Renal cortical epithelial cell (primary cell): ENCODE data around the gene HRCT1. TPM values are rescaled to one million over a fixed set of nuclear protein-coding genes. Genes with fewer than 3 reads are reported as not detected.
"Not testable (repeated sequence)": the region's sequence is repeated elsewhere in the genome, so short reads cannot be mapped to it uniquely, and the experiment has no call there.

Experiments used
- DNase-seq: peaks from one replicate; pipeline ENCODE4 v3.0.0-alpha.2; 2011; ENCODE audit warnings: low read depth
- total RNA-seq: library from RNA; depleted of rRNA; stranded (reverse); fragments of >200 nt; gene quantifications from 2 replicates; pipeline ENCODE4 v1.2.3, GENCODE V29; 2014

HRCT1 gene
- total RNA-seq: 0.45 TPM in 1 of 2 replicates, not detected in the other

DNA sequence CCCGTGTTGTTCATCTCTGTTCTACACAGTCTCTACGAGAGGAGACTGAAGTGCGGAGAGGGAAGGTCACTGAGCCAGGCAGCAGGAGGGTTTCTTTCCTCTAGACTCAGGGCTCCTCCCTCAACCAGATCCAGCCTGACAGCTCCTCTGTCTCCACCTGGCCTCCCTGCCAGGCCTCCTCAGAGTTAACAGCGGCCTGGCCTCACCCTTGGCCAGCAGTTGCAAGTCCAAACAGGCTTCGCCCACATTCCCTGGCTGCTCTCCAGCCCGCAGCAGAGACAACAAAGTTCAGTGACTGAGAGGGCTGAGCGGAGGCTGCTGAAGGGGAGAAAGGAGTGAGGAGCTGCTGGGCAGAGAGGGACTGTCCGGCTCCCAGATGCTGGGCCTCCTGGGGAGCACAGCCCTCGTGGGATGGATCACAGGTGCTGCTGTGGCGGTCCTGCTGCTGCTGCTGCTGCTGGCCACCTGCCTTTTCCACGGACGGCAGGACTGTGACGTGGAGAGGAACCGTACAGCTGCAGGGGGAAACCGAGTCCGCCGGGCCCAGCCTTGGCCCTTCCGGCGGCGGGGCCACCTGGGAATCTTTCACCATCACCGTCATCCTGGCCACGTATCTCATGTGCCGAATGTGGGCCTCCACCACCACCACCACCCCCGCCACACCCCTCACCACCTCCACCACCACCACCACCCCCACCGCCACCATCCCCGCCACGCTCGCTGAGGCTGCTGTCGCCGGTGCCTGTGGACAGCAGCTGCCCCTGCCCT, at the start of gene HRCT1:
Gene HRCT1 (plus strand): TSS at position 291 of the 768 bp plus-strand sequence. CDS start 86 bp downstream, at position 377.
- peak; percentile 91 for DNase-seq

DNA sequence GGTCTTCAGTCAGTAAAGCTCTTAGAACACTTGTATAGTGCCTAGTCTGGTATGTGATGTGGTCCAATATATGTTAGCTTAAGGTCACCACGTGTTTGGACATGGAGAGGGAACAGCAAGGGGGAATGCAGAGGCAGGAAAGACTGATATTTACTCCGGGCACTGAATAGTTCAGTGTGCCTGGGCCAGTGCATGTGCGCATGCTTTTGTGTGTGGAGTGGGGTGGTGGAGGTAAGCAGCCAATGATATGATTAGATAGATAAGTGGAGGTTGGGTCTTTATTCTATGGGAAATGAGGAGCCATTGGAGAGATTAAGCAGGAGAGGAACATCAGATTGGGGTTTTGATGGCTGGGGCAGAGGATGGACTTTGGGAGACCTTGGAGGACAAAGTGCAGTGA, 49.8 kb upstream of the HRCT1 start:
- DNase-seq: no peak

DNA sequence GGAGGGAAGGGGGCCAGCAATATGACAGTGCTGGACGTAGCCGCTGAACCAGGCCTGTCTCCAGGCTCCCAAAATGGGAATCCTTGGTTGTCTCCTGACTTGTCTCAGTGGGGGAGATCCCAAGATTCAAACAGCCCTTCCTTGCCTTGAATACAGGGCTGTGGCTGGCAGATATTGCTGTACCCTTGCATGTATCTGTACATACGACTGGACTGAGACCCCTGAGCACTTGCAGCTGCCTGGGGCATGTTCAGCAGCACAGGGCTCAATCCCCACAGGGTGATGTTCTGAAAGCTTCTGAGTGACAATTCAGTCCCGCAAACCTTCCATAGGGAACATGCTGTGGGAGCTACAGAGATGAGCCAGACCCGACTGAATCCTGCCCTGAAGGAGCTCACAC, 49.1 kb upstream of the HRCT1 start:
- DNase-seq: no peak

DNA sequence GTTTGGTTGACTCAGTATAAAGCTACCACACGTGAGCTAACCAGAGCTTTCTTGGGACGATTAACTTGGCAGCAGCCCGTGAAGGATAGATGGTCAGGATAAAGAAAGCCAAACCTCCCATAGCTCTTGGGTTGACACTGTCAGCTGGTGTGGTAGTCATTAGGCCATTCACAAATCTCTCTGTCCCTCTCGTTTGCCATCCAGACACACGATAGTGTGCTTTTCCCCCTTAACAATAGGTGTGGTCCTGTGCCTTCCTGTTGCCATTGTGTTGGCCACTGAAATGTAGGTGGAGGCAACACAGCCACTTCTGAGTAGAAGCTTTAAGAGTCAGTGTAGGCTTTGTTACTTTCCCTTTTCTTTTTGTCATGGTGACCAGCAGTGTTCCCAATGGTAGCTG, 47.5 kb upstream of the HRCT1 start:
- DNase-seq: no peak

DNA sequence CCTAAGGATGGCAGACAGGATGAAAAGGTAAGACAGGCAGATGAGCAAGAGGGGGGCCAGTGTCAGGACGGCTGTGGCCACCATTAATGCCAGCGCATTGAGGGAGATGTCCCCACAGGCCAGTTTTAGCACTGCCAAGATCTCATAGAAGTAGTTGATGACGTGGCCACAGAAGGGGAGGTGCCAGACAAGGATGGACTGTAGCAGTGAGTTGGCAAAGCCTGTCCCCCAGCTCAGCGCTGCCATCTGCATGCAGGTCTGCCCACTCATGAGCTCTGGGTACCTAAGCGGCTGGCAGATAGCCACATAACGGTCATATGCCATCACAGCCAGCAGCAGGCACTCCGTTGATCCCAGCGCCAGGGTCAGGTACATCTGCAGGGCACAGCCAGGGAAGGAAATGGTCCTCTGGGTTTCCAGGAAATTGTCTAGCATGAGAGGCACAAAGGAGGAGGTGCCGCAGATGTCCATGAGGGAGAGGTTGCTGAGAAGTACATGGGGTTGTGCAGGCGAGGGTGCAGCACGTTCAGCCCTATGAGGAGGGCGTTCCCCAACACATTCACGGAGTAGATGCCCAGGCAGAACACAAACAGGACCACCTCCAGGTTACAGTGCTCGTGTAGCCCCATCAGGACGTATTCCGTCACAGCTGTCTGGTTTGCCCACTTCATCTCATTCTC, 46.6 kb upstream of the HRCT1 start:
- no peak for DNase-seq

DNA sequence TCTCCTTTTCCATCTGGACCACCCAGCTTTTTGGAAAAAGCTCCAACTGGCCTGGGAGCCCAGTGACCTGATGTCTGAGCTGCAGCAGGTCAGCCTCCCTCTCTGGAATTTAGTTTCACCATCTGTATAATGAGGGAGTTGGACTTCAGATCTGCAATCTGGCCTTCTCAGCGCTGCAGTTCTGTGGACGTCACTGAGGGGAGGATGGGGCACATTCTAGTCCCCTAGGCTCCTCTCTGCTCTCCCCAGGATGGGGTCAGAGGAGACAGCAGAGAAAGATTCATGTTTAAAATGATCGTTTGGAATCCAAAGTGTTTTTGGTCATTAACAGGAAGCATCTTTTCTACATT, 46.0 kb upstream of the HRCT1 start:
- no peak for DNase-seq

DNA sequence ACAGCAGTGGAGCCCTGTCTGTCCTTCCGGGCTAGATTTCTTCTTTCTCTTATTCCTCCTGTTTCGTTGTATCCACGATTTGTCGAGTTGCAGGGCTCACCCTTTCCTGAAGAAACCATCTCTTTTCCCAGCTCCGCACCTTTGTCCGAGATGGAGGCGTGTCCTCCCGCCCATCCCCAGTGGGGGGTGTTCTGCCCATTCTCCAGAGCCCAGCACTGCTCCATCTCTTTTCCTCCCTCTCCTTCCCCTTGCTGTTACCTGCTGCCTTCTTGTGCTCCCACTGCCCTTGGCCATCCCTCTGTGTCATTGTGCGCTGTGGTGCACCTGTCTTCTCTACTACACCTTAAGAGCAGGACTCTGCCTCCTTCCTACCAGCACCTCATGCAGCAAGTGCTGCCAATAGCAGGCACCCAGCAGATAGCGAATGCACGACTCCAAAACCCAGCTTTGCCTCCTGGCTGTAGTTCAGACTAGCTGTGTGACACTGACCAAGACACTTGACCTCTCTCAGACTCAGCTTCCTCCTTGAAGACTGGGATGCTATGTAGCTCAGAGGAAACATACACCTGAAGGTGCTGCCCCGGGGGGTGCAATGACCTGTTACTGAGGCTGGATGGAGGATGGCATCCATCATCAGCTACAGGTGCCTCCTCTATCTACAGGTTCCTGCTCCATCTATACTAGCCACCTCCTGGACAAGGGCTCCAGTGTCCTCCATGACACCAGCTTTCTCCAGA, 44.7 kb upstream of the HRCT1 start:
- DNase-seq: no peak

DNA sequence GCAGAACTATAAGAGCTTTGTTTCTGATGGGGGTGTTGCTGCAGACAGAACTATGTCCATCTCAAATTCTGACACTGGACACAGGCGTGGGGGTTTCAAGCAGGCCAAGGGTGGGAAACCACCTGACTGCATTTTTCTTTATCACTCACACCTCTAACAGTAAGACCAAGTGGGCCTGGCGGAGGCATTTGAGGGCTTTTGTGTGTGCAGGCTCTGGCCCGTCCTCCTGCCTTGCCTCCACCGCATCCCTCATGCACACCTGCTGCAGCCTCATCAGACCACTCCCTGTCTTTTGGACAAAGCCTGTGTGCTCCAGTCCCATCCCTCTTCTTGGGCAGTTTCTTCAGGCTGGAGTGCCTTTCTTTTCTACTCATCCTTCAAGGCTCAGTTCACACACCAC, 43.7 kb upstream of the HRCT1 start:
- DNase-seq: no peak

DNA sequence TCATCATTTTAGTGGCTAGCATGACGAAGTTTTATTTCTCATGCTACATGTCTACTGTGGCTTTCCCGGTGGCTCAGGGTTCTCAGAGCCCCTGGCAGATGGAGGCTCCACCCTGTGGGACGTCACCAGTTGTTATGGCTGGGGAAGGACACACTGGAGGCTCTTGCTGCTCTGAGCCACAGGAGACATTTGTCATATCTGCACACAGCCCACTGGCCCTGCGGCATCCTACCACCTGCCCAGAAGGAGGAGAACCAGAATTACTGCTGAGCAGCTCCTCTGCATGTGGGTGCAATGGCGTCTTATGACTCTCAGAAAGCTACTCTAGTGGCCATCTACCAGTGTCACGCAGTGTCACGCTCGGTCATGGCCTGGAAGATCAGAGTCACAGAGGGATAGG, 42.4 kb upstream of the HRCT1 start:
- DNase-seq: no peak

DNA sequence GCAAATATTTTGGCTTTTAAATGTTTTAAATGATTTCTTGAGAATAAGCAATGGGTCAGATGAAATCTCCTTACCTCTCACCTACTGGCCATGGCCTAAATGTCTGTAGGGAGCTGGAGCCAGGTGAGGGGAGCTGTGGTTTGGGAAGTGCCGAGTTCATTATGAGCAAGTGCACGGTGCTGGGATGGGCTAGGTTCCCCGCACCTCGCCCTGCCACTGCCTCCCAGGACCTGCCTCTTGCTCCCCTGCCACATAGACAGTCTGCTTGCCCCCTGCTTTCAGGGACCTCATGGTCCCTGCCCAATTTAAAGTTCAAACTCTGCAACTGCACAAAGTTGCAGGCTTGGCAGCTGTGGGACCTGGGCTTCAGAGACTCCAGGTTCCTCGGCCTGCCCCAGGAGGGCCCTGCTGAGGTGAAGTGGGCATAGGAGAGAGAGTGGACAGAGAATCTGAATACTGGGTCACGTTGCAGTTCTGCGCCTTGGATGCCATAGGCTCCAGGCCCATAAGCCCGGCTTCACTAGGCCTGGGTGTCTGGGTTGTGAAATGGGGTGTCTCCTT, 41.2 kb upstream of the HRCT1 start:
- DNase-seq: no peak

DNA sequence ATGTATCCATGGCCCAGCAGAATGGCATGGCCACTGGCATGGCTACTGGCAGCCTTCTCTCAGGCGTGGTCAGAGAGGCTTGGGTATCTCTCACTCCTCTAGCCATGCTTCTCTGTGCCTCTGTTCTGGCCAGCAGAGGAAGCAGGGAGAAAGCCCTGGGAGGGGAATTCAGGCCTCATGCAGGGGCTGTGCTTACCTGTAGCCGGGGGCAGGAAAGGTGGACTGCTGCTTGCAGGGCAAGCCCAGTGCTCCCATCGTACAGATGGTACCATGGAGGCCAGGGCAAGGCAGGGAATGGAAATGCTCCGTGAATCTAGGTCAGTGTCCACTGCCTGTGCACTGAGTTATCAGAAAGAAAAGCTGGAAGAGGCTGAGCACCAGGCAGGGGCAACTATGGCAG, 38.5 kb upstream of the HRCT1 start:
- no peak for DNase-seq

DNA sequence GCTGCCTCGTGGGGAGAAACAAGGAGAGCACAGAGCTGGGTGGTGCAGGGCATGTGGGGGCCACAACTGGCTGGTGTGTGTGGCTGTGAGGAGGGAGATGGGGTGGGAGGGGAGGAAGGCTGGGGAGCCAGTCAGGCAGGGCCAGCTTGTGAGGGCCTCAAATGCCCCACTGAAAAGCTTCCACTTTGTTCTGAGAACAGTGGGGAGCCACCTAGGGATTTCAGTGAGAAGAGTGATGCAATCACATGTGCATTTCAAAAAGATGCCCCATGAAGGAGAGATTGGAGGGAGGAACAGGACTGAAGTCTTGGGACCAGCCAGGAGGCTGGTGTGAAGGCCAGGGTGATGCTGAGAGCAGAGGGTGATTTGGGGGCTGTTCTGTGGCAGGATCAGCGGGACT, 37.1 kb upstream of the HRCT1 start:
- DNase-seq: no peak

DNA sequence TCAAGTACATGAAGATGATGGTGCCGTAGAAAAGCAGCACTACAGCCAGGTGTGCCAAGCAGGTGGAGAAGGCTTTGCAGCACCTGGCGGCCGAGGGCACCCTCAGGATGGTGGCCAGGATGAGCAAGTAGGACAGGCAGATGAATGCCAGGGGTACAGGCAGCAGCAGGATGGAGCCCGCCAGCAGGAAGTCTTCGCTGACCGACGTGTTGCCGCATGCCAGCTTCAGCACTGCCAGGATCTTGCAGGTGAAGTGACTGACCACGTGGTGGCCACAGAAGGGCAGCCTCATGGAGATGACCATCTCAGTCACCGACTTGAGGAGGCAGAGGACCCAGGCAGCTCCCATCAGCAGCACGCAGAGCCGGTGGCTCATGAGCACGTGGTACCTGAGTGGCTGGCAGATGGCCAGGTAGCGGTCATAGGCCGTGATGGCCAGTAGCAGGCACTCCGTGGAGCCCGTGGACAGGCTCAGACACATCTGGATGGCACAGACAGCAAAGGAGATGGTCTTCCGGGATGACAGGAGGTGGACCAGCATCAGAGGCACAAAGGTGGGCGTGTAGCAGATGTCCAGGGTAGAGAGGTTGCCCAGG, 36.3 kb upstream of the HRCT1 start:
- no peak for DNase-seq

DNA sequence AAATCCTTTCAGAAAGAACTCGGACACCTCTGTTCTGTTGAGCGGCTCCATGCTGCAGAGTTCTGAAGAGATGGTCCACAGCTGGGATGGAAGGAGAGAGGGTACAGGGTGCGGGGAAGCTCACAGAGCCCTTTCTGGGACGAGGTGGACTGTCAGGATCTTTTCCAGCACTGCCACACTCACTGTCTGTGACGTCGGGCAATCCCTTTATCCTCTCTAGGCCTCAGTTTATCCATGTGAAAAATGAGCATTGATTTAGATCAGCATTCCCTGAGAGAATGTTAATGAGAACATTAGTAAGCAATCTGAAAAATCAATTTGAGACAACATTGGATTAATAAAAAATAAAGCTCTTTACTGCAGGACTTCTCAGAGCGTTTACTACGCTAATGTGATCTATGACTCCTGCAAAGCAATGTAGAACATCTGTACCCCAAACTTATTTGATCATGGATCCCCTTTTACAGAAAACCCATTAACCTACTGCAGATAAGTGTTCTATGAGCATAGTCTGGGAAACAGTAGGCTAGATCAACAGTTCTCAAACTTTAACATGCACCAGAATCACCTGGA, 35.6 kb upstream of the HRCT1 start, which contains the start of gene OR13J1:
Gene OR13J1 (minus strand): TSS at position 51 of the 573 bp plus-strand sequence. CDS start 0 bp downstream, at position 51.
- DNase-seq: no peak

DNA sequence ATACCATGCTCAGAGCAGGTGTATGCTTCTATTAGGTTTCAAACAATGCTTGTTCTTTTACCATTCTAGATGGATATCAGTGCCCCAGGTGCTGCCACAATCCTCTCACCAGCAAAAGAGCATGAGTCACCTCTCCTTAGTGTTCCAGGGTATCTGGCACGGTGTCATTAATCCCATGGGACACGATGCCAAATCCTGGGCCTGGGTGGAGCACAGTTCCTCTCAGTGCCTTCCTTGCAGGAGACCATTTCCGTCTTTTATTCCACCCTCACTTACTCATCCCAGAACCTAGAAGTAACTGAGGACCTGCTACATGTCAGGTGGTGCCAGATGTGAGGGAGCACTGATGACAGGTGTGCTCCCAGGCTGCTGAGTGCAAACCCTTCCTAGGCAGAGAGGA, 34.5 kb upstream of the HRCT1 start:
- peak; percentile 10 for DNase-seq

DNA sequence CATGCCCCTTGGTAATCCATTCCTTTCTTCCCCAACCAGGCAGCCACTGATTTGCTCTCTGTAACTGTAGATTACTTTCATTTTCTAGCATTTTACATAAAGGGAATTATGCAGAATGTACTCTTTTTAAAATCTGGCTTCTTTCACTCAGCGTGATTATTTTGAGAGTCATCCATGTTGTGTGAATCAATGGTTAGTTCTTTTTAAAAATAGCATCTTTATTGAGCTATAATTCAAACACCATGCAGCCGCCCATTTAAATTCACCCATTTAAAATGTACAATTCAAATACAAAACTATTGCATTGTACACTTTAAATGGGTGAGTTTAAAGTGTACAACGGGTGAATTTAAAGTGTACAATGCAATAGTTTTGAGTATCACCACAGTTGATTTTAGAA, 33.5 kb upstream of the HRCT1 start:
- DNase-seq: no peak

DNA sequence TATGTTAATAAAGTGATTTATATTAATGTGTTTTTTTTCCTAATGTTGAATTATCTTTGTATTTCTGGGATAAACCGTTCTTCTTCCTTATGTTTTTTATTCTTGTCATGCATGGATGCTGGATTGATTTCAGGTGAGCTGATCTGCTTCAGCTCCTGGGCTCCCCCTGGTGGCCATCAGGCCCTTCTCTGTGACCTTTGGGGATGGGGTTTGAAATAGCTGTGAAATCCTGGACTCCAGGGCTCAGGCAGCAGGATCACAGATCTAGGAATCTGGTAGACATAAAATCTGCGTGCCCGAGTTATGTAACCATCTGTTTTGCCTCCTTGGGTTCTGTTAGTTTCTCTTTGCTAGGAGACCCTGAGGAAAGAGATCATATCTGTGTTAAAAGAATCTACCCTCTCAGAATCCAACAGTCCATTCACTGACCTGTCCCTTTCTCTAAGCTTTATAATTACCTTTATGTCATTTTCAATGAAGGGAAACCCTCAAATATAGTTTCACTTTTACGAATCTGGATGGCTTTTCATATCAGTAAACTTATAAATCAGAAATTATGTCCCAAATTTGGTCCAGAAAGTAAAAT, 23.6 kb upstream of the HRCT1 start:
- peak; percentile 64 for DNase-seq

DNA sequence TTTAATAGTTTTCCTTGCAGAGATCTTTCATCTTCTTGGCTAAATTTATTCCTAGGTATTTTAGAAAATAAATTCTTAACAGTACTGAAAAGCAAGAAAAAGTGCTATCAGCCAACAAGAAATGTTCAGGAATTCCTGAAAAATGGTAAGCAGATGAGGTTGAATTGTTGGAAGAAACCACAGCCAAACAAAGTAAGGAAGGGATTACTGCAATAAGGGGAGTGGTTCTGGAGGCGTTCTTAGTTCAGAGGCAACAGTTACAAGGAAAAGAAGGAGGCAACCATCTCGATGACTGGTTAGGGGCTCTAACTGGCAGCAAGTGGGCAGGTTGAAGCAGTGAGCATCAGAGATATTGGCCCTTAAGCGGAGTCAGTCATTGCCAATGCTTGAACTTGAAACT, 23.0 kb upstream of the HRCT1 start:
- DNase-seq: peak; percentile 22

DNA sequence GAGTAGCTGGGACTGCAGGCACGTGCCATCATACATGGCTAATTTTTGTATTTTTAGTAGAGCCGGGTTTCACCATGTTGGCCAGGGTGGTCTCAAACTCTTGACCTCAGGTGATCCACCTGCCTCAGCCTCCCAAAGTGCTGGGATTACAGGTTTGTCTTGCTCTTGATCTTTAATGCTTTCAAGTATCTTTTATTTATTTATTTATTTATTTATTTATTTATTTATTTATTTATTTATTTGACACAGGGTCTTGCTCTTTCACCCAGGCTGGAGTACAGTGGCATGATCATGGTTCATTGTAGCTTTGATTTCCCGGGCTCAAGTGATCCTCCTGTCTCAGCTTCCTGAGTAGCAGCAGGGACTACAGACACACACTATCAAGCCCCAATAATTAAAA, 21.1 kb upstream of the HRCT1 start:
- not testable (repeated sequence) for DNase-seq

DNA sequence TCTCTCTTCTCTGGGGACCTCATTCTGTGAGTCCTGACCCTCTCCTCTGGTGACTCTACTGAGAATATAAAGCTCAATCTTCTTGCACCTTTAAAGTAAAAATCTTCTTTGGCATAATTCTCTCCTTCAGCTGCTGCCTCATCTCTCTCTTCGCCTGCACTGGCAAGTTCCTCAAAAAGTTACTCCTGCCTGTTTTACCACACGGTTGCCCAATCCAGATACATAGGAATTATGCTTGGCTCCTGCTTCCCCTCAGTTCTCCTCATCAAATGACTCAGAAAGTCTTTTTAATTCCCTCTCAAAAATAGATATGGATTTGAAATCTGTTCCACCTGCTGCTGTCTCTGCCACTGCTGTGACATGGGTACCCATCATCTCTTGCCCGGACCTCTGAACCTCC, 14.4 kb upstream of the HRCT1 start:
- no peak for DNase-seq

DNA sequence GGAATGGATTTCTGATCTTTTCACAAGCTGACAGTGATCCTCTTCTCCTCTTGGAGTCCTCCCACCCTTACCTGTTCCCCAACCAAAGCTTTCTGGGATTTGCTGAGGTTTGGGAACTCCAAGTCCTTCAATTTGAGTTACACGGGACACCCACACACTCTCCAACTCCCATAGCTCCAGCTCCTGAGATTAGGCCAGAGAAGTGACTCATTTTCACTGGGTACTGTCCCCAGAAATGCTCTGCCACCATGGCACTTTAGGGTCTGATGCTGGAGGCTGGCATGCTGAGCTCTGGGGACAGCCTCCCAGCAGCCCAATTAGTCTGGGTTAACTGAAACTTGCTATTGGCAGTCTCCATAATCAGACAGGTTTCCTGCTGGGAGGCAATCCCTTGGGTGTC, 14.0 kb upstream of the HRCT1 start:
- DNase-seq: no peak
